ENCODE data around the gene MTIF2.
"Not testable (repeated sequence)": the region's sequence is repeated elsewhere in the genome, so short reads cannot be mapped to it uniquely, and the experiment has no call there.

The MTIF2 gene

DNA sequence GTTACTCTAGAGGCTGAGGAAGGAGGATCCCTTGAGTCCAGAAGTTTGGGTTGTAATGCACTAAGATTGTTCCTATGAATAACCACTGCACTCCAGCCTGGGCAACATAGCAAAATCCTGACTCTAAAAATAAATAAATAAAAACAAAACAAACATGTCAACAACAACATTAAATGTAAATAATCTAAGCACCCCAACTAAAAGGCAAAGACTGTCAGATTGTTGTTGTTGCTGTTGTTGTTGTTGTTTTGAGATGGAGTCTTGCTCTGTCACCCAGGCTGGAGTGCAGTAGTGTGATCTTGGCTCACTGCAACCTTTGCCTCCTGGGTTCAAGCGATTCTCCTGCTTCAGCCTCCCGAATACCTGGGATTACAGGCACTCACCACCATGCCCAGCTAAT is 77.1 kb downstream of the MTIF2 start:
- not testable (repeated sequence) for DNase-seq

GRCh38 chr2:55186837-55187236 is 82.2 kb downstream of the MTIF2 start:
- not testable (repeated sequence) for DNase-seq
